Femur (tissue), 1 donor: ENCODE measurements around the gene JPH3.

Experiments
- DNase-seq: peaks from one replicate; pipeline ENCODE4 v3.0.0-alpha.2; 2017

The JPH3 gene

GRCh38 chr16:87628246-87628923, 26.1 kb downstream of the JPH3 start:
- no peak for DNase-seq

DNA sequence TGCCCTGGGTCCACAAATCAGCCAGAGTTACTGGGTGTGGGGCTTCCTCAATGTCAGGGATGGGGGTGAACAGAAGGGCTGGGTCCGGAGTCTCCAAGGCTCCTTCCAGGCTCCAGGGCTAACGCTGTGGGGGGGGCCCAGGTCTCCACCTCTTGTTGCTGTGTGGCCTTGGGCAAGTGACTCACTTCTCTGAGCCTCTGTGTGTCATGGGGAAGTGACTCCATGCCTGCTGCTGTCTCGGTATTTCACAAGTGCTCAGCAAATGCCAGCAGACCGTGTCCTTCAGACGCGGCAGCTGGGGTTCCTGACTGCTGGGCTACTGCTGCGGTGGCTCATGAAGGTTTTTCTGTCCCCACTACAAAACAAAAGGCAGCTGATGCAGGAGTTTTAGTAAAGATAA, 26.6 kb downstream of the JPH3 start:
- no peak for DNase-seq

GRCh38 chr16:87631067-87631466, 28.8 kb downstream of the JPH3 start:
- DNase-seq: no peak

DNA sequence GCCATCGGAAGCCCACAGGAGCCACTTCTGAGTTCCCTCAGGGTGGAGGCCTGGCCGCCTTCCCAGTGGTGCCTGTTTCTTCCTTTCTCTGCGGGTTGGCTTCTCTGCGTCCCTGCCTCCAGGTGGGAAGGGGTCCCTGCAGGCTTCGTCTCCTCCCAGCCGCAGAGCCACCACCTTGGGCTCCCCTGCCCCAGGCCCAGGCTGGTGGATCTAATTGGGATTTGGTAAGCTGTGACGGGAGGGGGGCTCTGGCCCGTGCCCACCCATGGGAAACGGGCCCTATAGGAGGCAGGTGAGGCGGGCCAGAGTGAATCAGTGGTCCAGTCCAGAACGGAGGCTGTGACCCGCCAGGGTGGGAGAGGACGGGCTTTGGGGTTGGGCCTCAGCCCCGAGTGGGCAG, 32.1 kb downstream of the JPH3 start:
- DNase-seq: no peak

GRCh38 chr16:87635541-87636049, 33.3 kb downstream of the JPH3 start:
- peak; percentile 66 for DNase-seq

GRCh38 chr16:87636050-87636684, 33.9 kb downstream of the JPH3 start:
- DNase-seq: peak; percentile 84

- DNase-seq: no peak
These were observed 34.4 kb downstream of the JPH3 start for GRCh38 chr16:87636741-87637140.

GRCh38 chr16:87637357-87637756, 35.0 kb downstream of the JPH3 start:
- DNase-seq: no peak

- DNase-seq: no peak
These were observed 36.4 kb downstream of the JPH3 start for GRCh38 chr16:87638736-87639135.

- no peak for DNase-seq
These were observed 39.4 kb downstream of the JPH3 start for GRCh38 chr16:87641721-87642120.

- DNase-seq: no peak
These were observed 40.2 kb downstream of the JPH3 start for GRCh38 chr16:87642491-87642890.

GRCh38 chr16:87644186-87644585, 41.9 kb downstream of the JPH3 start:
- DNase-seq: no peak

DNA sequence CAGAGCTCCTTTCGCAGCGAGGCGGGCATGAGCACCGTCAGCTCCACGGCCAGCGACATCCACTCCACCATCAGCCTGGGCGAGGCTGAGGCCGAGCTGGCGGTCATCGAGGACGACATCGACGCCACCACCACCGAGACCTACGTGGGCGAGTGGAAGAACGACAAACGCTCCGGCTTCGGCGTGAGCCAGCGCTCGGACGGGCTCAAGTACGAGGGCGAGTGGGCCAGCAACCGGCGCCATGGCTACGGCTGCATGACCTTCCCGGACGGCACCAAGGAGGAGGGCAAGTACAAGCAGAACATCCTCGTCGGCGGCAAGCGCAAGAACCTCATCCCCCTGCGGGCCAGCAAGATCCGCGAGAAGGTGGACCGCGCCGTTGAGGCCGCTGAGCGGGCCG, 42.3 kb downstream of the JPH3 start:
- no peak for DNase-seq

GRCh38 chr16:87645802-87646201, 43.5 kb downstream of the JPH3 start:
- DNase-seq: no peak

DNA sequence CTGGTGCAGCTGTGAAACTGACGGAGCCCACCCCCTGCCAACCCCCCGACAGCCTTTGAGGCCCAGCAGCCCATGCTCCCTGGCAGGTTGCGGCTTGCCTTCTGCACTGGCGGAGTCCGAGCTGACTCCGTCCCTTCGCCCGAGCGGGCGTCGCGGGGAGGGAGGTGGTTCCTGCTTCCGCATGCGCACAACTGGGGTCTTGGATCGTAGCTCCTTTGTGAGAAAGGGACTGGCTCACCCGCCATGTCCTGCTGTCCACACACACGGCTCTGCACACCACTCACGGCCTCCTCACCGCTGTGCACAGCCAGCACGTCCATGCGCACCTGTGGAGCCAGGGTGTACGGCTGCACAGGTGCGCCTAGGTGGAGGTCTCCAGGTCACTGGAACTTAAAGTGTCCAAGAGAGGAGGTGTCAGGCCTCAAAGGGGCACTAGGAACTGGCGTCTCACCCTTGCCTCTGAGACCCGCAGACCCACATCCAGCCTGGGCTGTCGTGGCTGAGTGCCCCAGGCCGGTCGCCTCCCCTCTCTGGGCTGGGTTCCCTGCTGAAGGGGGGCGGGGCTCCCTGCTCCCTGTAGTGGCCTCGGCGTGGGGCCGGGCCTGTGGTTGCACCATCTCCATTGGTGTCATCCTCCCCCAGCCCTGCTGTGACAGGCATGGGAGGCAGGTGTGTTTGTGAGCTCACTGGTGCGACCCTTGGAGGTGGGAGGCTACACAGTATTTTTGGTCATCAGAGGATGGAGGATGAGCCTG, 45.3 kb downstream of the JPH3 start:
- DNase-seq: no peak

DNA sequence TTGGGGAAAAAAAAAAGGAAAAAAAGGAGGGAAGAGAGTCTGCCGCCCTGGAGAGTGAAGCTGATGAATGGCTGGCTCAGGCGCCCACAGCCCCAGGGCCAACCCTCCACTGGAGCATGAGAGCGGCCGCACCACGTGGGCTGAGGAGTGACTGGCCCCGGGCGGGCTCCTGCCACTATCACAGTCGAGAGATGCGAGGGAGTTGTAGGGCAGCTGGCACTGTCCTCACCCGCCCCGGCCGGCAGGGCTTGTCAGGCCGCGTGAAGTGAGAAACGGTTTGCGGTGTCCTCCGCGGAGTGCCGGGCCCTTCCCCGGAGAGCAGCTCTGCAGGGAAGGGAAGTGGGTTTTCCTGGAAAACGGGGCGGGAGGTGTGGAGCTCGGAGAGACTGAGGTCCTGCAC, 45.9 kb downstream of the JPH3 start:
- no peak for DNase-seq

DNA sequence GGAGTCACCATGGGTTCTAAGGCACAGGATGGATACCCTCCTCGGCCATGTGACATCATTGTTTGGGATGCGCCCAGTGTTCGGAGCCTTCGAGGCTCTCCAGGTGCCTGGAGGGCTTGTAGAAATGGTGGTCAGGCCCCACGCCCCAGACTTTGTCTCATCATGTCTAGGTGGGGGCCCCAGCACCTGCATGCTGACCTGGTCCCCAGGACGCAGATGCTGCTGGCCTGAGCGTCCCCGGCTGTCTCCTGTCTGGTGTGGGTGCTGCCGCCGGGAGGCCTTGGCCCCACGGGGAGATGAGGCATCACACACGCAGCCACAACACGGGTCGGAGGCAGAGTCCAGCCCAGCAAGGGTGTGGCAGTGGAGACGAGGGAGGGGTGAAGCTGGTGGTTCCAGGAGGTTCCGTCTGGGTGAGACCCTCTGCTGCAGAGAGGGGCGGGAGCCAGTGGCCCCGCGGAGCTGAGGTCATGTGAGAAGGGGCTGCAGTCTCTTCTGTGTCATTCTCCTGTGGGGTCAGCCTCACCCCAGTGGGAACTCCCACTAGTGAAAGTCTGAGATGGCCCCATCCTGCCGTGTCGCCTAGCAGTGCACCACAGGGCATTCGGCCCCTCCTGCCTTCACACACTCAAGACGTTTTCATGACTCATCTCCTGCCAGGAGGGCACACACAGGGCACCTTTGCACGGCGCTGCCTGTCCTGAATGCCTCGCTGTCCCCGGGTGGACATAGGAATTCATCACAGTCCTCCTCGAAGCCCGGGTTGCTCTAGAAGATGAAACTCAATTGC, 46.6 kb downstream of the JPH3 start:
- no peak for DNase-seq

DNA sequence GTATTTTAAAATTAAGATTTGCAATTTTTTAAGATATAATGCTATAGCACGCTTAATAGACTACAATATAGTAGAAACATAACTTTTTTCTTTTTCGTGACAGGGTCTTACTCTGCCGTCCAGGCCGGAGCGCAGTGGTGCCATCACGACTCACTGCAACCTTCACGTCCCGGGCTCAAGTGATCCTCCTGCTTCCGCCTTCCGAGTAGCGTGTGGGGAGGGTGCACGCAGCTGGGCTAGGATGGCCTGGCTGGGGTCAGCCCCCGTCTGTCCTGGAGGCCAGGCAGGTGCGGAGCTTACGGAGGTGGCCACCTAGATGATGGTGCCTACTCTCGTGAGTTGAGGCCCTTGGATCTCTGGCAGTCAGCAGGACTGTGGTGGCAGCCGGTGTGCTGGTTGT, 50.1 kb downstream of the JPH3 start:
- DNase-seq: no peak

GRCh38 chr16:87652799-87653198, 50.5 kb downstream of the JPH3 start:
- no peak for DNase-seq

GRCh38 chr16:87653234-87653633, 50.9 kb downstream of the JPH3 start:
- DNase-seq: no peak

DNA sequence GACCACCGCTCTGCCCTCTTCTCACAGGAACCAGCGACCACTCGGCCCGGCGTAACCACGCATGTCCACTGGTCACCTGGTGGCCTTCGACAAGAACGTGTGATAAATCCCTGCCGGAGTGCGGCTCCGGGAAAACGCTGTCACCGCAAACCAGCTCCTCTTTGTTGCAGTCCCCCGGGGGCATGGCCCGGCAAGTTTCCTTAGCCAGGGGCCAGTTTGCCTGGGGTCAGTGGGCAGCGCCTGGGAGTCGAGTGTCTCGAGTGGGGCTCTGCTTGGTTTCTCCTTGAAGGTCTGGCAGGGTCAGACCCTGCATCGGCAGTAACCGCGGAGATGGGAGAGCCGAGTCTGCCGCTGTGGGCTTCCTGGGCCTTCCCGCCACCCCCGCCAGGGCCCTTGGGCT, 52.5 kb downstream of the JPH3 start:
- DNase-seq: no peak

- no peak for DNase-seq
These were observed 54.0 kb downstream of the JPH3 start for GRCh38 chr16:87656328-87656727.

- DNase-seq: no peak
These were observed 55.4 kb downstream of the JPH3 start for GRCh38 chr16:87657621-87658192.
